ENCODE results near the gene EFNB2.

The EFNB2 gene

GRCh38 chr13:106569233-106570095 lies 34.0 kb upstream of the EFNB2 start:
- TF ChIP-seq CTCF (IDR thresholded peaks at IDR 0.05; ENCODE audit: low read depth, low read length), result no peak
- H3K4me3 ChIP-seq (ENCODE audit: low read depth, low read length), result no peak overlapping the region

- TF ChIP-seq CTCF (IDR thresholded peaks at IDR 0.05; ENCODE audit: low read depth, low read length), result no peak
- H3K4me3 ChIP-seq (ENCODE audit: low read depth, low read length), result peak overlapping the region; percentile 97
Measured at GRCh38 chr13:106568299-106569003, 33.0 kb upstream of the EFNB2 start.

GRCh38 chr13:106567474-106568298 lies 32.2 kb upstream of the EFNB2 start, which contains the start of gene ARGLU1:
Gene ARGLU1 (minus strand): TSS chr13:106568137. CDS start chr13:106567919, 218 bp downstream.
- TF ChIP-seq CTCF (IDR thresholded peaks at IDR 0.05; ENCODE audit: low read depth, low read length), result no peak

GRCh38 chr13:106566641-106567473 lies 31.4 kb upstream of the EFNB2 start:
- no peak for TF ChIP-seq CTCF (IDR thresholded peaks at IDR 0.05; ENCODE audit: low read depth, low read length)
- H3K4me3 ChIP-seq (ENCODE audit: low read depth, low read length), result peak overlapping the region; percentile 97

More at GRCh38 chr13:106567474-106568298, 32.2 kb upstream of the EFNB2 start, which contains the start of gene ARGLU1:
- peak within 1 kb of the TSS; percentile 97 for H3K4me3 ChIP-seq (ENCODE audit: low read depth, low read length)

- no peak for TF ChIP-seq CTCF (IDR thresholded peaks at IDR 0.05; ENCODE audit: low read depth, low read length)
- peak overlapping the region; percentile 97 for H3K4me3 ChIP-seq (ENCODE audit: low read depth, low read length)
Measured at GRCh38 chr13:106565127-106565775, 29.8 kb upstream of the EFNB2 start.

- H3K4me3 ChIP-seq (ENCODE audit: low read depth, low read length), result no peak overlapping the region
- TF ChIP-seq CTCF (IDR thresholded peaks at IDR 0.05; ENCODE audit: low read depth, low read length), result no peak
Measured at GRCh38 chr13:106562301-106562700, 26.8 kb upstream of the EFNB2 start.
